Pulmonary artery endothelial cell (primary cell): ENCODE data around the gene HDDC2. TPM values are rescaled to one million over a fixed set of nuclear protein-coding genes. Genes with fewer than 3 reads are reported as not detected.

Source experiments
- DNase-seq: peaks from one replicate; pipeline ENCODE4 v3.0.0-alpha.2; 2011; ENCODE audit warnings: low read depth, low spot score
- total RNA-seq: library from RNA; depleted of rRNA; stranded (reverse); fragments of >200 nt; gene quantifications from 2 replicates; pipeline ENCODE4 v1.2.3, GENCODE V29; 2014

HDDC2 gene
- total RNA-seq, 1 donor from 2014 or later: 30.1 TPM

DNA sequence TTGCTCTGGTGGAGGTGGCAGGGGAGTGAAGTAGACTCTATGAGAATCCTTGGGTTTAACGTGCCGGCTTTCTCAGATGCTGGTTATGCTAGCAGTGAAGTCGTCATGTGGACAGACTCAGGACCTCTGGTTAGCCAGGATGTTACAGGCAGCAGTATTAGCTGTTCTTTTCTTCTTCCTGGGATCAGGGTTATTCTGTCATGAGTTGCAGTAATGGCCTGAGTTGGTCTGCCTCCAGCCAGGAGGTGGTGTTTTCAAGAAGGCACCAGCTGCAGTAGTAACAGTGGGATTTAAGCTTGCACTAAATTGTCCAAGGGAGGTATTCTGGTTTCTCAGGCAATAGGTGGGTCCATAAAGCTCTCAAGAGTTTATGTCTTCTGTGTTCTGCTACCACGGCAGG lies 56.7 kb downstream of the HDDC2 start:
- no peak for DNase-seq

DNA sequence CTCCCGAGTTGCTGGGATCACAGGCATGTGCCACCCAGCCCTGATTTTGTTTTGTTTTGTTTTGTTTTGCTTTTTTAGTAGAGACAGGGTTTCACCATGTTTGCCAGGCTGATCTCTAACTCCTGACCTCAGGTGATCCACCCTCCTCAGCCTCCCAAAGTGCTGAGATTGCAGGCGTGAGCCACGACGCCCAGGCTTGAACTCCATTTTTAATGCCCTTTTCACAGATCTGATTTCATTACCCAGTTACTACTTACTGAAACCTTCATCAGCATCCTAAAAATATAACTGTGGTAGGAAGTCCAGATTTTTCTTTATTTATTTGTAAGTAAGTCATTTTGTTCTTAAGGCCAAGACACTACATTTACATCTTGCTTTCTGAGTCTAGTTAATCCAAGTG lies 64.0 kb downstream of the HDDC2 start:
- DNase-seq: no peak

DNA sequence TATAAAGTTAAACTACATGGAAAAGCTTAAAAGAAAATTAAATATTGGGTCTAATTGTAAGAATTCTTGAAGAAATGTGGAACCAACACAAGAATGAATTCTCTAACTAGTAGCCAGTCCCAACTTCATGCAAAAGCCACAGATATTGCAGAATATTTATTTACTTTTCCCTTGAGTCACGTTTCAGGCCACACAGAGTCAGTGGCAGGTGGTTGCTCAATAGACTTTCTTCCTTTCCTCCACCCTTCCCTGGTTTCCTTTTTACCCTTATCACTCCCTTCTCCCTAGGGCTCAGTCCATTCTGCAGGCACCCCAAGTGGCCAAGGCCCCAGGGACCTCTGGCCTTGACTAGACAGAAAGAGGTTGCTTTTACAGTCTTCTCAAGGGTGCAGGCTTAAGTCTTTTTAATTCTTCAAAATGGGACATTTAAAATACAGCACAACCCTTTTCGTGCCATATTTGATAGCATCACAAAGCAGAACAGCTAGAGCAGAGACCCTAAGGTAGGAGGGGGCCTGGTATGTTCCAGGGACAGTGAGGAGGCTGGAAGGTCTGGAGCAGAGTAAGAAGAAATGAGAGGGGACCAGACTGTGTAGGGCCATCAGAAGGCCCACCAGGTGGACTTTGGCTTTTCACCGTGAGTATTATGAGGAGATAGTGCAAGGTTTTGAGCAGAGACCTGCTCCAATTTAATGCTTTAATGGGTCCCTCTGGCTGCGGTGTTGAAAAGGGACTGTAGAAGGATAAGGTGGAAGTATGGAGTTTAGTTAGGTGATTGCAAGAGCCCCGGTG lies 65.0 kb downstream of the HDDC2 start:
- no peak for DNase-seq

DNA sequence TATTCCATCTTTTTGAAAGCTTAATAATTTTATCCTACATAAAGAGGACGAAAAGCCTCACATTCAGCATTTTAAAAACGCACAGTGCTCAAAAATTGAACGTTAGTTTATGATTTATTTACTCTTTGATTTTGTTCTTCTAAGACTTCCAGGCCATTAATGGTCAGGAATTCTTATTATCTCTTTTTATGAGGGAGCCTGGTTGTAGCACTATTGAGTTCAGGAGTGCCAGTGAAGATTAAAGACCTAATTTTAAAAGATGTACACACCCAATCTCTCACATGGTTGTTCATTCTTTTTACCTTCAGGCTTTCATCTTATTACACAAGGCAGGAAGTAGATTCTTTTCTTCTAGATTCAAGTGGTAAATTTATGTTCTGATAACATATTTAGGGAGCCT lies 68.6 kb downstream of the HDDC2 start:
- no peak for DNase-seq

- DNase-seq: no peak
Observed at GRCh38 chr6:125232466-125232865, 69.3 kb downstream of the HDDC2 start.

GRCh38 chr6:125231574-125232343 lies 70.0 kb downstream of the HDDC2 start:
- no peak for DNase-seq

DNA sequence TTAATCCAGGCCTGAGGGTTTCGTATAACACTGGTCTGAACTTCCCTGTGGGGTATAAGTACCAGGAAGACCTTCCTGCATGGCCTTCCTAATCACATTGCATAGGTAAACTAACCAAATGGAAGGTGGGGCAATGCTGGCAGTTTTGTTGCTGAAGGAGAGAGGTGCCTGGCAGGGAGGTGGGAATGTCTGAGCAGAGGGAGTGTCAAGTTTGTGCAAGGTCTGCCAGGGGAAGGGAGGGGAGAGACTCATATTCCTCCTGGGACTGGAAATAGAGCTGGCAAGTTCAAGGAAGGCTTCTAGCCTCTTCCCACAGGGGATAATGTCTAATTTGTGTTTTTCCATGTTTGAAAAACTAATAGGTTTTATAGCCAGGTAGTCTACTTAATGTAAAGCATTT lies 70.6 kb downstream of the HDDC2 start:
- no peak for DNase-seq

GRCh38 chr6:125230674-125231073 lies 71.1 kb downstream of the HDDC2 start:
- DNase-seq: no peak

- DNase-seq: no peak
Observed at GRCh38 chr6:125228981-125229479, 72.7 kb downstream of the HDDC2 start.

GRCh38 chr6:125227244-125227643 lies 74.5 kb downstream of the HDDC2 start:
- no peak for DNase-seq

Other genes with a start within 250 kb of the HDDC2 start
- gene TPD52L1, start 148.2 kb downstream of the HDDC2 start, total RNA-seq: 3.7 and 4.7 TPM in 2 replicates